WERI-Rb-1 (cell line): Measurements from ENCODE around the gene OR5H14.

Source experiments
- DNase-seq: peaks from one replicate; pipeline ENCODE4 v3.0.0-alpha.2; 2020
- H3K27ac ChIP-seq: fragments of 250-450 bp; sonication (Bioruptor Pico); 2 replicates; pipeline ENCODE4 v1.5.1; 2020; ENCODE audit warnings: mild to moderate bottlenecking, moderate library complexity
- H3K27me3 ChIP-seq: fragments of 250-450 bp; sonication (Bioruptor Pico); 2 replicates; pipeline ENCODE4 v1.5.1; 2021; ENCODE audit warnings: mild to moderate bottlenecking, low read depth, moderate library complexity; ENCODE audit not compliant: insufficient read depth, severe bottlenecking
- H3K36me3 ChIP-seq: fragments of 250-450 bp; sonication (Bioruptor Pico); 2 replicates; pipeline ENCODE4 v1.5.1; 2020; ENCODE audit warnings: mild to moderate bottlenecking, moderate library complexity
- H3K4me3 ChIP-seq: 2 replicates; pipeline ENCODE4 v1.5.1; 2011; ENCODE audit warnings: low read depth, mild to moderate bottlenecking, control low read depth, low read length
- H3K9me3 ChIP-seq: fragments of 250-450 bp; sonication (Bioruptor Pico); 2 replicates; pipeline ENCODE4 v1.5.1; 2021; ENCODE audit warnings: mild to moderate bottlenecking, moderate library complexity; ENCODE audit not compliant: severe bottlenecking
- CTCF ChIP-seq: IDR thresholded peaks from 2 replicates; pipeline ENCODE4 v1.5.1; 2011; ENCODE audit warnings: low read depth, mild to moderate bottlenecking, control low read depth, inconsistent platforms, low read length

OR5H14 gene

GRCh38 chr3:98151241-98151640 is 4.0 kb downstream of the OR5H14 start:
- TF ChIP-seq CTCF, result no peak
- peaks cover 24% of the 10 kb centered on the region for H3K27me3 ChIP-seq
- no peak overlapping the region for H3K27ac ChIP-seq
- H3K9me3 ChIP-seq, result no peaks in the 10 kb centered on the region
- no peak overlapping the region for H3K4me3 ChIP-seq
- no peaks in the 10 kb centered on the region for H3K36me3 ChIP-seq
- DNase-seq, result no peak

- no peak for DNase-seq
- peaks cover 15% of the 10 kb centered on the region for H3K27me3 ChIP-seq
- no peak within 1 kb of the TSS for H3K4me3 ChIP-seq
- no peaks in the 10 kb centered on the region for H3K36me3 ChIP-seq
- no peaks in the 10 kb centered on the region for H3K9me3 ChIP-seq
- no peak within 1 kb of the TSS for H3K27ac ChIP-seq
- TF ChIP-seq CTCF, result no peak
These were observed 19.1 kb downstream of the OR5H14 start, which contains the start of gene OR5H15 for GRCh38 chr3:98166396-98166795. OR5H15 (plus strand) TSS chr3:98166696; CDS start chr3:98168700, 2,004 bp downstream.

- Histone ChIP-seq H3K27ac (no peak overlapping the region), H3K36me3 (no peaks in the 10 kb centered on the region), H3K9me3 (no peaks in the 10 kb centered on the region), H3K4me3 (no peak overlapping the region), H3K27me3 (peaks cover 13% of the 10 kb centered on the region)
- DNase-seq, result no peak
- TF ChIP-seq CTCF, result no peak
These were observed 23.8 kb downstream of the OR5H14 start for GRCh38 chr3:98171071-98171470.

- Histone ChIP-seq H3K36me3 (no peaks in the 10 kb centered on the region), H3K4me3 (no peak overlapping the region), H3K27me3 (peaks cover 9% of the 10 kb centered on the region), H3K27ac (no peak overlapping the region), H3K9me3 (no peaks in the 10 kb centered on the region)
- no peak for TF ChIP-seq CTCF
- DNase-seq, result no peak
These were observed 25.3 kb downstream of the OR5H14 start for GRCh38 chr3:98172621-98173020.

GRCh38 chr3:98180319-98180890 is 33.1 kb downstream of the OR5H14 start:
- no peaks in the 10 kb centered on the region for H3K9me3 ChIP-seq
- H3K36me3 ChIP-seq, result no peaks in the 10 kb centered on the region
- no peak for TF ChIP-seq CTCF
- no peak overlapping the region for H3K4me3 ChIP-seq
- no peaks in the 10 kb centered on the region for H3K27me3 ChIP-seq
- no peak for DNase-seq
- H3K27ac ChIP-seq, result no peak overlapping the region

- no peaks in the 10 kb centered on the region for H3K36me3 ChIP-seq
- TF ChIP-seq CTCF, result no peak
- no peaks in the 10 kb centered on the region for H3K9me3 ChIP-seq
- no peak for DNase-seq
- H3K4me3 ChIP-seq, result no peak overlapping the region
- no peak overlapping the region for H3K27ac ChIP-seq
- no peaks in the 10 kb centered on the region for H3K27me3 ChIP-seq
These were observed 34.9 kb downstream of the OR5H14 start for GRCh38 chr3:98182196-98182595.
